GM04504 (cell line): ENCODE measurements around the gene CTF1.
"Not testable (repeated sequence)": the region's sequence is repeated elsewhere in the genome, so short reads cannot be mapped to it uniquely, and the experiment has no call there.

Experiments
- DNase-seq: peaks from one replicate; pipeline ENCODE4 v3.0.0-alpha.2; 2012; ENCODE audit warnings: low read depth

Gene CTF1

GRCh38 chr16:30888856-30889499, 7.4 kb upstream of the CTF1 start:
- no peak for DNase-seq

- DNase-seq: no peak
Observed at GRCh38 chr16:30889721-30890120, 6.7 kb upstream of the CTF1 start.

- DNase-seq: not testable (repeated sequence)
Observed at GRCh38 chr16:30891043-30891823, 5.2 kb upstream of the CTF1 start.

GRCh38 chr16:30892670-30893416, 3.6 kb upstream of the CTF1 start:
- no peak for DNase-seq

GRCh38 chr16:30893417-30893743, 3.0 kb upstream of the CTF1 start:
- no peak for DNase-seq

GRCh38 chr16:30893744-30894539, 2.5 kb upstream of the CTF1 start, which contains the start of gene BCL7C:
BCL7C (minus strand) TSS chr16:30894077; CDS start chr16:30893944, 133 bp downstream.
- DNase-seq: peak; percentile 82

GRCh38 chr16:30894540-30895368, 1.7 kb upstream of the CTF1 start:
- no peak for DNase-seq

GRCh38 chr16:30895627-30896260, 670 bp upstream of the CTF1 start:
- no peak for DNase-seq

GRCh38 chr16:30896889-30897733, 697 bp downstream of the CTF1 start:
- peak; percentile 81 for DNase-seq

GRCh38 chr16:30899794-30900193, 3.4 kb downstream of the CTF1 start:
- DNase-seq: no peak

GRCh38 chr16:30900588-30900987, 4.2 kb downstream of the CTF1 start:
- DNase-seq: no peak

GRCh38 chr16:30901201-30902028, 5.0 kb downstream of the CTF1 start:
- DNase-seq: no peak

GRCh38 chr16:30902029-30902972, 5.9 kb downstream of the CTF1 start:
- peak; percentile 39 for DNase-seq

- DNase-seq: no peak
Observed at GRCh38 chr16:30903002-30903401, 6.6 kb downstream of the CTF1 start.

- no peak for DNase-seq
Observed at GRCh38 chr16:30903596-30903995, 7.2 kb downstream of the CTF1 start.

GRCh38 chr16:30904114-30904780, 7.8 kb downstream of the CTF1 start:
- DNase-seq: no peak

GRCh38 chr16:30907064-30907463, 10.7 kb downstream of the CTF1 start:
- DNase-seq: no peak
